HUES64 (cell line): ENCODE measurements around the gene MRPL44.
"Not testable (repeated sequence)": the region's sequence is repeated elsewhere in the genome, so short reads cannot be mapped to it uniquely, and the experiment has no call there.

Experiments
- H3K27ac ChIP-seq: 2 replicates; pipeline ENCODE4 v1.7.0; 2013; ENCODE audit warnings: low read depth, low read length, inconsistent platforms
- H3K27me3 ChIP-seq: 2 replicates; pipeline ENCODE4 v1.6.1; 2013; ENCODE audit warnings: mild to moderate bottlenecking, low read length; ENCODE audit not compliant: insufficient read depth
- H3K36me3 ChIP-seq: 2 replicates; pipeline ENCODE4 v1.6.1; 2013; ENCODE audit warnings: mild to moderate bottlenecking, low read length; ENCODE audit not compliant: insufficient read depth
- H3K4me1 ChIP-seq: 2 replicates; pipeline ENCODE4 v1.6.1; 2013; ENCODE audit warnings: mild to moderate bottlenecking, low read length, moderate library complexity; ENCODE audit not compliant: insufficient read depth
- H3K4me3 ChIP-seq: 2 replicates; pipeline ENCODE4 v1.5.1; 2013; ENCODE audit warnings: mild to moderate bottlenecking, low read length, moderate library complexity
- H3K9ac ChIP-seq: 2 replicates; pipeline ENCODE4 v1.6.1; 2013; ENCODE audit warnings: mild to moderate bottlenecking, low read depth, low read length
- H3K9me3 ChIP-seq: 2 replicates; pipeline ENCODE4 v1.6.1; 2013; ENCODE audit warnings: low read depth, low read length; ENCODE audit not compliant: insufficient read depth
- WGBS: fragments of 150-250, 120-280 bp; methylation state at CpG from one replicate; pipeline ENCODE4 v1.1.7; 2013; ENCODE audit warnings: missing lambda C conversion rate; 5-methylcytosine and 5-hydroxymethylcytosine counted together

Gene MRPL44

DNA sequence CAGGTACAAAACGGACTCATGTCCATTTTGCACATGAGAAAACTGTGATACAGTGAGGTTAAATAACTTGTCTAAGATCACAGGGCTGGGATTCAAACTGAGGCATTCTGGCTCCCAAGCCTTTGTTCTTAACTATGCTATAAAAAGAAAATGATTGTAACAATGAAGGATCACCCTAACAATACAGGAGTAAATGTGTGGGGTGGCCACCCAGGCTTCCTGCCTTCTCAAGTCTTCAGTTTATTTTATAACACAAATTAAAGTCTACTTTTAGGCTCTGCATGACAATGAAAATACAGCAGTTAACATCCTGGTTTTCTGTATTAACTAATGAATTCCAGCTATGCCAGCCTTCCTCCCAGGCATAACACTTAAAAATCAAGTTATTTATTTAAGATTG lies 19.7 kb upstream of the MRPL44 start:
- H3K4me1 ChIP-seq = peaks cover 45% of the 10 kb centered on the region
- H3K9ac ChIP-seq = peak overlapping the region; percentile 32; the same call in 1 of the 2 replicates
- peak overlapping the region; percentile 33 for H3K4me3 ChIP-seq
- H3K36me3 ChIP-seq = no peaks in the 10 kb centered on the region
- no peaks in the 10 kb centered on the region for H3K27me3 ChIP-seq
- no peaks in the 10 kb centered on the region for H3K9me3 ChIP-seq
- 0% methylated on average over 1 of the region's 1 CpG for WGBS
- H3K27ac ChIP-seq = peak overlapping the region; percentile 76

DNA sequence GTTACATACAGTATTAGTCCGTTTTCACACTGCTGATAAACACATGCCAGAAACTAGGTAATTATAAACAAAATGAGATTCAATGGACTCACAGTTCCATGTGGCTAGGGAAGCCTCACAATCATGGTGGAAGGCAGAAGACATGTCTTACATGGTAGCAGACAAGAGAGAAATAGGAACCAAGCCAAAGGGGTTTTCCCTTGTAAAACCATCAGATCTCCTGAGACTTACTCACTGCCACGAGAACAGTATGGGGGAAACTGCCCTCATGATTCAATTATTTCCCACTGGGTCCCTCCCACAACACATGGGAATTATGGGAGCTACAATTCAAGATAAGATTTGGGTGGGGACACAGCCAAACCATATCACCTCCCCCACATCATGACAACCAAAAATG lies 17.8 kb upstream of the MRPL44 start:
- H3K4me3 ChIP-seq, H3K9me3 ChIP-seq, H3K27me3 ChIP-seq, H3K9ac ChIP-seq, H3K27ac ChIP-seq, H3K36me3 ChIP-seq: not testable (repeated sequence)
- 83% methylated on average over 2 of the region's 2 CpGs for WGBS
- peaks cover 52% of the 10 kb centered on the region for H3K4me1 ChIP-seq

- H3K4me1 ChIP-seq = peaks cover 35% of the 10 kb centered on the region
Observed at GRCh38 chr2:223941579-223942277, 15.5 kb upstream of the MRPL44 start.

DNA sequence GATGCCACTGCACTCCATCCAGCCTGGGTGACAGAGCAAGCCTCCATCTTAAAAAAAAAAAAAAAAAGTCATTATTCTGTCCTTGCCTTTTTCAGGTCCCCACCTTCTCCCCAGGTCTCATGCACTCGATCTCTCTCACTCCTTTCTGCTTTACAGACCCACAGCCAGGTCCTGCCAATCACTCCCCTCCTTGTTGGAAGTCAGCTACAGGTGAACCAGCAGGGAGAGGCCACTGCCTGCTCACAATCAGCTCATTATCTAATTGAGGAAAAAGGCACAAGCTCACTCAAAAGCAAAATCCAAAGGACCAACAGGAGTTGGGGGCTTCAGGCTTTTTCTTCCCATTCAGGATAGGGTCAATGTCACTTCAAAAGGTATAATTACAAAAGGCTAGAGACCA lies 14.1 kb upstream of the MRPL44 start:
- Histone ChIP-seq H3K36me3 (no peaks in the 10 kb centered on the region), H3K27ac (no peak overlapping the region), H3K4me1 (peaks cover 29% of the 10 kb centered on the region), H3K27me3 (no peaks in the 10 kb centered on the region), H3K9me3 (no peaks in the 10 kb centered on the region), H3K9ac (no peak overlapping the region), H3K4me3 (peak overlapping the region; percentile 97)
- WGBS = 69% methylated on average over 1 of the region's 1 CpG

More at GRCh38 chr2:223941579-223942277, 15.5 kb upstream of the MRPL44 start:
- H3K9ac ChIP-seq = no peak overlapping the region
- no peak overlapping the region for H3K4me3 ChIP-seq
- no peaks in the 10 kb centered on the region for H3K27me3 ChIP-seq
- WGBS = 83% methylated on average over 12 of the region's 12 CpGs
- no peaks in the 10 kb centered on the region for H3K9me3 ChIP-seq
- no peak overlapping the region for H3K27ac ChIP-seq
- no peaks in the 10 kb centered on the region for H3K36me3 ChIP-seq

GRCh38 chr2:223943561-223944008 lies 13.7 kb upstream of the MRPL44 start:
- peak overlapping the region; percentile 88; the same call in 1 of the 2 replicates for H3K9ac ChIP-seq
- H3K4me1 ChIP-seq = peaks cover 25% of the 10 kb centered on the region
- WGBS = 56% methylated on average over 7 of the region's 7 CpGs
- no peaks in the 10 kb centered on the region for H3K9me3 ChIP-seq
- H3K27me3 ChIP-seq = no peaks in the 10 kb centered on the region
- no peak overlapping the region for H3K27ac ChIP-seq
- H3K36me3 ChIP-seq = no peaks in the 10 kb centered on the region
- H3K4me3 ChIP-seq = peak overlapping the region; percentile 97

- Histone ChIP-seq H3K4me3 (peak overlapping the region; percentile 97), H3K36me3 (no peaks in the 10 kb centered on the region), H3K4me1 (peaks cover 23% of the 10 kb centered on the region), H3K9ac (peak overlapping the region; percentile 88), H3K27ac (peak overlapping the region; percentile 32), H3K27me3 (no peaks in the 10 kb centered on the region), H3K9me3 (no peaks in the 10 kb centered on the region)
- under 1% methylated on average over 46 of the region's 46 CpGs for WGBS
Observed at GRCh38 chr2:223944166-223944702, 13.0 kb upstream of the MRPL44 start.

DNA sequence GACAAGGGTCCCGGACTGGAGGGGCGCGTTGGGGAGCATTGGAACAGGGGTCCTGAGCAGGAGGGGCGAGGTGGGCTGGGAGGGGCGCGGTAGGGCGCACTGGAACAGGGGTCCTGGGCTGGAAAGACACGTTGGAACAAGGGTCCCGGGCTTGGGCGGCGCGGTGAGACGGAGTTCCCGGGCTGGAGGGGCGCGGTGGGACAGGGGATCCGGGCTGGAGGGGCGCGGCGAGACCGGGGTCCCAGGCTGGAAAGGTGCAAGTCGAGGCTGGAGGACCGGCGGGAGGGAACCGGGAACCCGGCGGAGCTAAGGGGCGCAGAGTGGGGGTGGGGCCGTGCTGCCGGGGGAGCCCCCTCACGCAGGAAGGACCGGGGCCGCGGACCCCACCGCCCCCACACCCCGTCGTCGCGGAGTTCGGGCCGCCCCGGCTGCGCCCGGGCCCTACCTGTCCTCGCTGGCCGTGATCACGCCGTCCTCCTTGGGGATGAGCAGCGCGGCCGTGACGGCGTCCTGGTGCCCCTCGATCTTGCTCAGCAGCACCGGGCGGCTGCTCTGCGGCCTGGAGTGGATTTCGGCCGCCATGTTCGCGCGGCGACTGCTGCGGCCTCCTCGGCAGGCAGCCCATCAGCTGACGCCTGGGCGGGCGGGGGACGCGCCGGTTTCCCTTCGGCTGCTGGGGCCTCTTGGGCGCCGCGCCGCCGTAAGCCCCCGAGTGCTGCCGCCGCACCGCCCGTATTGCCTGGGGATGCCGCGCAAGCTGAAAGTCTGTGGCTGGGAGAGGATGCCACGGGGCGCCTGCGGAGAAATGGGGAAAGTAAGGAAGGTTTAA lies 12.3 kb upstream of the MRPL44 start, which contains the start of gene WDFY1:
WDFY1 (minus strand) TSS at position 633 of the 829 bp plus-strand sequence; CDS start at position 582, 51 bp downstream.
- Histone ChIP-seq H3K9ac (peak within 1 kb of the TSS; percentile 88), H3K36me3 (no peaks in the 10 kb centered on the region), H3K27me3 (no peaks in the 10 kb centered on the region), H3K27ac (peak within 1 kb of the TSS; percentile 87), H3K9me3 (no peaks in the 10 kb centered on the region), H3K4me1 (peaks cover 29% of the 10 kb centered on the region), H3K4me3 (peak within 1 kb of the TSS; percentile 97)
- WGBS = under 1% methylated on average over 87 of the region's 87 CpGs

DNA sequence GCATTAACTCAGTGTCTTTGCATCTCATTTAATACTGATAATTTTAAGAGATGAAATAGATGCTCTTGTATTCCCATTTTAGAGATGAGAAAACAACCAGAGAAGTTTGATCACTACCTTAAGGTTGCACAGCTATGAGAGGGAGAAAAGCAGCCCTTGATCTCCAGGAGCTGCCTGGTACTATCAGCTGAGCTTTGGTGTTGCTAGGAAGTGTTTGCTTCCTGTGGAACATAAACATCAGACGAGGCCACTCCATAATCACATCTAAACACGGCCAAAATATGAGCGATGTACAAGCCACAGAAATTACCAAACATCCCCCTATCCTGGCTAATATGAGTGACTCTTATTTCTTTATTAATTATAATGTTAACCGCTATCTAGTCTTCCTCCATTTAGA lies 11.5 kb upstream of the MRPL44 start:
- Histone ChIP-seq H3K27ac (no peak overlapping the region), H3K9ac (no peak overlapping the region), H3K4me3 (peak overlapping the region; percentile 97), H3K36me3 (no peaks in the 10 kb centered on the region), H3K27me3 (no peaks in the 10 kb centered on the region), H3K4me1 (peaks cover 33% of the 10 kb centered on the region), H3K9me3 (no peaks in the 10 kb centered on the region)
- WGBS = 89% methylated on average over 3 of the region's 4 CpGs

DNA sequence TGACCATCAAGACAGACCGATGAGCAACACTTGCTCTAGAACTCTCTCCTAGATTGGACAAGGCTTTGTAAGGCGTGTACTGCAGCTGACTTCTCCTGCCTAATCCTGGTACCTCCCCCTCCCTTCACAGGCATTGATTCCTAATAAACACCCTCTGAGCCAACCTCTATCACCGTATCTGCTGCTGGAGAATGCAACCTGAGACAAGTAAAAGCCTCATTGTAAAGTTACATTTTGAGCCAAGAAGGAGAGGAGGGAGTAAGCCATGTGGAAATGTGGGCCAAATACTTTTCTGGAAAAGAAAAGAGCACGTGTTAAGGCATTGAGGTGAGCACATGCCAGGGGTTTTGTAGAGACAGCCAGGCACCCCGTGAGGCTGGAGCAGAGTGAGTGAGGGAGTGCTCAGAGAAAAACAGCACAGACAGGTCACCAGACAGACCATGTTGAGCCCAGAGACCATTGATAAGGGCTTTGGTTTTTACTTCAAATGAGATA lies 9.5 kb upstream of the MRPL44 start:
- H3K27me3 ChIP-seq = no peaks in the 10 kb centered on the region
- no peaks in the 10 kb centered on the region for H3K36me3 ChIP-seq
- H3K27ac ChIP-seq = no peak overlapping the region
- H3K4me1 ChIP-seq = peaks cover 49% of the 10 kb centered on the region
- WGBS = 43% methylated on average over 5 of the region's 5 CpGs
- no peak overlapping the region for H3K4me3 ChIP-seq
- no peaks in the 10 kb centered on the region for H3K9me3 ChIP-seq
- H3K9ac ChIP-seq = peak overlapping the region; percentile 8; the same call in 1 of the 2 replicates

- H3K27ac ChIP-seq = no peak overlapping the region
- no peaks in the 10 kb centered on the region for H3K36me3 ChIP-seq
- 95% methylated on average over 3 of the region's 3 CpGs for WGBS
- H3K4me1 ChIP-seq = peaks cover 40% of the 10 kb centered on the region
- no peaks in the 10 kb centered on the region for H3K9me3 ChIP-seq
- no peak overlapping the region for H3K9ac ChIP-seq
- H3K4me3 ChIP-seq = no peak overlapping the region
- H3K27me3 ChIP-seq = no peaks in the 10 kb centered on the region
Observed at GRCh38 chr2:223949241-223949840, 7.9 kb upstream of the MRPL44 start.
